IPS DF 19.7 (cell line): Measurements from ENCODE around the gene FBXL16.

Source experiments
- DNase-seq: peaks from one replicate; pipeline ENCODE4 v3.0.0-alpha.2; 2013; ENCODE audit warnings: low read depth, low spot score

FBXL16 gene

GRCh38 chr16:662597-662996 is 43.0 kb downstream of the FBXL16 start:
- DNase-seq, result no peak

GRCh38 chr16:662095-662494 is 43.5 kb downstream of the FBXL16 start:
- no peak for DNase-seq

GRCh38 chr16:661184-661821 is 44.3 kb downstream of the FBXL16 start:
- no peak for DNase-seq

GRCh38 chr16:660459-661183 is 45.0 kb downstream of the FBXL16 start:
- no peak for DNase-seq

GRCh38 chr16:660132-660458 is 45.5 kb downstream of the FBXL16 start:
- DNase-seq, result no peak

- no peak for DNase-seq
These were observed 46.0 kb downstream of the FBXL16 start for GRCh38 chr16:659618-660017.

- no peak for DNase-seq
These were observed 46.7 kb downstream of the FBXL16 start for GRCh38 chr16:658679-659571.

- no peak for DNase-seq
These were observed 48.1 kb downstream of the FBXL16 start for GRCh38 chr16:657487-657886.

- DNase-seq, result no peak
These were observed 51.6 kb downstream of the FBXL16 start for GRCh38 chr16:654034-654433.

GRCh38 chr16:652454-653305 is 52.9 kb downstream of the FBXL16 start:
- no peak for DNase-seq

- DNase-seq, result no peak
These were observed 53.8 kb downstream of the FBXL16 start for GRCh38 chr16:651844-652243.

GRCh38 chr16:649631-650030 is 56.0 kb downstream of the FBXL16 start:
- no peak for DNase-seq

GRCh38 chr16:648781-649589 is 56.6 kb downstream of the FBXL16 start, which contains the start of gene WDR90:
WDR90 (plus strand) TSS chr16:649365; CDS start chr16:649417, 52 bp downstream.
- no peak for DNase-seq

- no peak for DNase-seq
These were observed 57.4 kb downstream of the FBXL16 start for GRCh38 chr16:648071-648780.

GRCh38 chr16:647173-647902 is 58.3 kb downstream of the FBXL16 start:
- DNase-seq, result no peak

GRCh38 chr16:646679-647172 is 58.9 kb downstream of the FBXL16 start:
- DNase-seq, result no peak

GRCh38 chr16:645852-646678 is 59.5 kb downstream of the FBXL16 start:
- no peak for DNase-seq

GRCh38 chr16:644556-644955 is 61.0 kb downstream of the FBXL16 start:
- DNase-seq, result no peak
